ENCODE results near the gene CARMIL1.

DNA sequence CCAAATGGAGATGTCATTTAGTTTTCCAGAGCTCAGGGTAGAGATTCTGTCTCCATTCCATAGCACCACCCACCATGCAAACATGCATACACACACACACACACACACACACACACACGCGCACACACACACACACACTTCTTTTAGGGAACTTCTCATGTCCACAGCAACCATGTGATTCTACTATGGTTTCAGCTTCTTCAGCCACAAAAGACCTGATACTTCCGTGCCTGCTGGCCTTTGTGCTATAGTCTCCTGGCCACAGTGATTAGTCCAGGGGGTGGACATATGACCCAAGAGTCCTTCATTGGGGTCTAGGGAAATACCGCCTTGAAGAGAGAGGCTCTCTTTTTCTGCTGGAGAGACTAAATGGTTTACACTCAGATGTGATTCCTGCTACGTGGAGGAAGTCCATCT, 53.5 kb downstream of the CARMIL1 start:
- TF ChIP-seq, protein P1, sequence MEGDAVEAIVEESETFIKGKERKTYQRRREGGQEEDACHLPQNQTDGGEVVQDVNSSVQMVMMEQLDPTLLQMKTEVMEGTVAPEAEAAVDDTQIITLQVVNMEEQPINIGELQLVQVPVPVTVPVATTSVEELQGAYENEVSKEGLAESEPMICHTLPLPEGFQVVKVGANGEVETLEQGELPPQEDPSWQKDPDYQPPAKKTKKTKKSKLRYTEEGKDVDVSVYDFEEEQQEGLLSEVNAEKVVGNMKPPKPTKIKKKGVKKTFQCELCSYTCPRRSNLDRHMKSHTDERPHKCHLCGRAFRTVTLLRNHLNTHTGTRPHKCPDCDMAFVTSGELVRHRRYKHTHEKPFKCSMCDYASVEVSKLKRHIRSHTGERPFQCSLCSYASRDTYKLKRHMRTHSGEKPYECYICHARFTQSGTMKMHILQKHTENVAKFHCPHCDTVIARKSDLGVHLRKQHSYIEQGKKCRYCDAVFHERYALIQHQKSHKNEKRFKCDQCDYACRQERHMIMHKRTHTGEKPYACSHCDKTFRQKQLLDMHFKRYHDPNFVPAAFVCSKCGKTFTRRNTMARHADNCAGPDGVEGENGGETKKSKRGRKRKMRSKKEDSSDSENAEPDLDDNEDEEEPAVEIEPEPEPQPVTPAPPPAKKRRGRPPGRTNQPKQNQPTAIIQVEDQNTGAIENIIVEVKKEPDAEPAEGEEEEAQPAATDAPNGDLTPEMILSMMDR (IDR thresholded peaks at IDR 0.05): no peak
- no peak for TF ChIP-seq POLR2A (IDR thresholded peaks at IDR 0.05)
